ENCODE measurements around the gene PFAS. TPM values are rescaled to one million over a fixed set of nuclear protein-coding genes. Genes with fewer than 3 reads are reported as not detected.
"Not testable (repeated sequence)": the region's sequence is repeated elsewhere in the genome, so short reads cannot be mapped to it uniquely, and the experiment has no call there.

Gene PFAS
- 10 to 100 TPM in 11 of 12 donors, not detected in 1; 19.8 to 62.4 (median 24.6) TPM for polyA plus RNA-seq (ENCODE audit: insufficient read length in 12 of 12)
- long read RNA-seq, donor 1, result 0 reads
- long read RNA-seq, donor 2, result 0 reads
- long read RNA-seq, donor 3, full-length matches to known transcripts, result 2 of 2 reads
- long read RNA-seq, donor 3, partial matches to known transcripts, result 0 of 2 reads
- long read RNA-seq, donor 3, other reads (novel, unspliced or antisense), result 0 of 2 reads
- long read RNA-seq, donor 4, result 0 reads
- long read RNA-seq, donor 5, partial matches to known transcripts, result 22 of 22 reads
- long read RNA-seq, donor 5, other reads (novel, unspliced or antisense), result 0 of 22 reads
- long read RNA-seq, donor 6, full-length matches to known transcripts, result 1 of 1 reads
- long read RNA-seq, donor 6, partial matches to known transcripts, result 0 of 1 reads
- long read RNA-seq, donor 6, other reads (novel, unspliced or antisense), result 0 of 1 reads
- long read RNA-seq, donor 7, result 0 reads
- long read RNA-seq, donor 8, result 0 reads
- long read RNA-seq, donor 9, result 0 reads
- long read RNA-seq, donor 10, full-length matches to known transcripts, result 1 of 39 reads
- long read RNA-seq, donor 10, partial matches to known transcripts, result 38 of 39 reads
- long read RNA-seq, donor 10, other reads (novel, unspliced or antisense), result 0 of 39 reads
- long read RNA-seq, donor 11, result 0 reads

- peak; percentile 97 for DNase-seq
These were observed at the start of gene PFAS for GRCh38 chr17:8248751-8249607. PFAS (plus strand) TSS chr17:8249289; CDS start chr17:8253938, 4,649 bp downstream.

- no peak for DNase-seq
These were observed 44.1 kb upstream of the PFAS start for GRCh38 chr17:8204761-8205555.

GRCh38 chr17:8206536-8206935, 42.6 kb upstream of the PFAS start:
- DNase-seq, result no peak

GRCh38 chr17:8209907-8210760, 39.0 kb upstream of the PFAS start, which contains the start of gene AURKB:
AURKB (minus strand) TSS chr17:8210575; CDS start chr17:8210224, 351 bp downstream.
- peak; percentile 97 for DNase-seq

GRCh38 chr17:8210761-8211458, 38.2 kb upstream of the PFAS start:
- DNase-seq, result no peak

GRCh38 chr17:8212312-8213180, 36.5 kb upstream of the PFAS start:
- DNase-seq, result no peak

GRCh38 chr17:8214000-8214399, 35.1 kb upstream of the PFAS start:
- not testable (repeated sequence) for DNase-seq

- DNase-seq, result peak; percentile 96
These were observed 28.1 kb upstream of the PFAS start for GRCh38 chr17:8220783-8221662.

- peak; percentile 96 for DNase-seq
These were observed 27.3 kb upstream of the PFAS start for GRCh38 chr17:8221663-8222379.

GRCh38 chr17:8222380-8222629, 26.8 kb upstream of the PFAS start:
- DNase-seq, result no peak

- peak; percentile 96 for DNase-seq
These were observed 26.3 kb upstream of the PFAS start for GRCh38 chr17:8222630-8223355.

GRCh38 chr17:8223356-8224126, 25.5 kb upstream of the PFAS start:
- peak; percentile 64 for DNase-seq

- DNase-seq, result no peak
These were observed 23.9 kb upstream of the PFAS start for GRCh38 chr17:8224891-8225812.

GRCh38 chr17:8225813-8226535, 23.1 kb upstream of the PFAS start:
- DNase-seq, result peak; percentile 59

Measured in muscle of arm (tissue), 14 donors.